H9 (cell line): ENCODE data around the gene ZBTB7A. TPM values are rescaled to one million over a fixed set of nuclear protein-coding genes. Genes with fewer than 3 reads are reported as not detected.
"Not testable (repeated sequence)": the region's sequence is repeated elsewhere in the genome, so short reads cannot be mapped to it uniquely, and the experiment has no call there.

Experiments
- DNase-seq: peaks from one replicate; pipeline ENCODE4 v3.0.0-alpha.2; 2017
- H2AFZ ChIP-seq: one replicate; pipeline ENCODE4 v1.6.1; 2013; ENCODE audit warnings: mild to moderate bottlenecking, low read length, control low read depth, moderate library complexity
- H2AK5ac ChIP-seq: 2 replicates; pipeline ENCODE4 v1.6.1; 2013; ENCODE audit warnings: low read length, control low read depth, mixed read lengths; ENCODE audit not compliant: insufficient read length
- H2BK120ac ChIP-seq: one replicate; pipeline ENCODE4 v1.6.1; 2013; ENCODE audit warnings: low read depth, mild to moderate bottlenecking, low read length, control low read depth, inconsistent platforms; ENCODE audit not compliant: poor library complexity, severe bottlenecking
- H2BK12ac ChIP-seq: 2 replicates; pipeline ENCODE4 v1.6.1; 2013; ENCODE audit warnings: low read length, control low read depth, mixed read lengths, low read depth; ENCODE audit not compliant: insufficient read length
- H2BK15ac ChIP-seq: 2 replicates; pipeline ENCODE4 v1.6.1; 2013; ENCODE audit warnings: low read depth, low read length, control low read depth
- H2BK20ac ChIP-seq: one replicate; pipeline ENCODE4 v1.6.1; 2013; ENCODE audit warnings: low read depth, mild to moderate bottlenecking, low read length, control low read depth, inconsistent platforms; ENCODE audit not compliant: poor library complexity, severe bottlenecking
- H2BK5ac ChIP-seq: 2 replicates; pipeline ENCODE4 v1.6.1; 2013; ENCODE audit warnings: low read length, control low read depth, mixed read lengths; ENCODE audit not compliant: insufficient read length
- H3K14ac ChIP-seq: 2 replicates; pipeline ENCODE4 v1.6.1; 2013; ENCODE audit warnings: low read length, control low read depth; ENCODE audit not compliant: insufficient read depth
- H3K18ac ChIP-seq: 2 replicates; pipeline ENCODE4 v1.6.1; 2013; ENCODE audit warnings: low read depth, mild to moderate bottlenecking, mixed read lengths, low read length, control low read depth; ENCODE audit not compliant: insufficient read length
- H3K23ac ChIP-seq: 2 replicates; pipeline ENCODE4 v1.6.1; 2013; ENCODE audit warnings: low read length, control low read depth, mixed read lengths, low read depth; ENCODE audit not compliant: insufficient read length
- H3K23me2 ChIP-seq: 2 replicates; pipeline ENCODE4 v1.6.1; 2013; ENCODE audit warnings: low read depth, mild to moderate bottlenecking, mixed read lengths, low read length, control low read depth; ENCODE audit not compliant: insufficient read length, poor library complexity, severe bottlenecking
- H3K27ac ChIP-seq: 2 replicates; pipeline ENCODE4 v1.5.1; 2013; ENCODE audit warnings: low read length, control low read depth, mixed read lengths, low read depth; ENCODE audit not compliant: insufficient read length
- H3K27me3 ChIP-seq: 2 replicates; pipeline ENCODE4 v1.6.1; 2013; ENCODE audit warnings: low read length, control low read depth, inconsistent platforms; ENCODE audit not compliant: insufficient read depth
- H3K4ac ChIP-seq: 2 replicates; pipeline ENCODE4 v1.6.1; 2013; ENCODE audit warnings: low read depth, mild to moderate bottlenecking, control low read depth, inconsistent platforms, low read length, moderate library complexity
- H3K4me1 ChIP-seq: 2 replicates; pipeline ENCODE4 v1.6.1; 2013; ENCODE audit warnings: low read length, control low read depth, inconsistent platforms; ENCODE audit not compliant: insufficient read depth
- H3K4me2 ChIP-seq: 2 replicates; pipeline ENCODE4 v1.6.1; 2013; ENCODE audit warnings: low read length, control low read depth, mixed read lengths; ENCODE audit not compliant: insufficient read length, insufficient read depth
- H3K56ac ChIP-seq: 2 replicates; pipeline ENCODE4 v1.6.1; 2013; ENCODE audit warnings: low read depth, mild to moderate bottlenecking, mixed read lengths, low read length, control low read depth; ENCODE audit not compliant: insufficient read length
- H3K79me1 ChIP-seq: 2 replicates; pipeline ENCODE4 v1.6.1; 2013; ENCODE audit warnings: low read depth, mild to moderate bottlenecking, moderate library complexity, low read length, control low read depth, inconsistent platforms; ENCODE audit not compliant: insufficient read depth, poor library complexity, severe bottlenecking
- H3K79me2 ChIP-seq: 2 replicates; pipeline ENCODE4 v1.6.1; 2013; ENCODE audit warnings: low read length, control low read depth, inconsistent platforms; ENCODE audit not compliant: insufficient read depth
- H3K9ac ChIP-seq: 2 replicates; pipeline ENCODE4 v1.6.1; 2013; ENCODE audit warnings: low read length, control low read depth, mixed read lengths; ENCODE audit not compliant: insufficient read length; ENCODE audit errors: extremely low read depth
- H3K9me3 ChIP-seq: one replicate; pipeline ENCODE4 v1.6.1; 2013; ENCODE audit warnings: low read depth, low read length, inconsistent platforms; ENCODE audit not compliant: control insufficient read depth
- H3T11ph ChIP-seq: one replicate; pipeline ENCODE4 v1.6.1; 2013; ENCODE audit warnings: mild to moderate bottlenecking, low read length, control low read depth, inconsistent platforms
- H4K20me1 ChIP-seq: one replicate; pipeline ENCODE4 v1.6.1; 2013; ENCODE audit not compliant: control insufficient read depth, insufficient read length, insufficient read depth
- H4K5ac ChIP-seq: 2 replicates; pipeline ENCODE4 v1.6.1; 2013; ENCODE audit warnings: low read depth, mild to moderate bottlenecking, mixed read lengths, low read length, control low read depth; ENCODE audit not compliant: insufficient read length
- H4K8ac ChIP-seq: replicated peaks from 2 replicates; pipeline ENCODE4 v1.6.1; 2013; ENCODE audit warnings: low read length, control low read depth, mixed read lengths, low read depth; ENCODE audit not compliant: insufficient read length
- H4K91ac ChIP-seq: 2 replicates; pipeline ENCODE4 v1.6.1; 2013; ENCODE audit warnings: low read depth, mild to moderate bottlenecking, moderate library complexity, mixed read lengths, low read length, control low read depth; ENCODE audit not compliant: insufficient read length
- H3K27ac Mint-ChIP-seq, 3 experiments: 2 replicates in 2 of 3; 3 replicates in 1 of 3; pipeline ENCODE4 v1.8.0; 2020 to 2021; ENCODE audit warnings: mixed read lengths in 3 of 3, mild to moderate bottlenecking in 1 of 3, moderate library complexity in 1 of 3
- H3K27me3 Mint-ChIP-seq: 2 replicates; pipeline ENCODE4 v1.8.0; 2021; ENCODE audit warnings: low read depth, mild to moderate bottlenecking, moderate library complexity, mixed read lengths
- H3K36me3 Mint-ChIP-seq, 3 experiments: 2 replicates in 2 of 3; 3 replicates in 1 of 3; pipeline ENCODE4 v1.8.0; 2020 to 2021; ENCODE audit warnings: low read depth in 3 of 3, mixed read lengths in 3 of 3; ENCODE audit not compliant: insufficient read depth in 1 of 3
- H3K4me1 Mint-ChIP-seq, 2 experiments: 2 replicates each; pipeline ENCODE4 v1.8.0; 2020; ENCODE audit warnings: mixed read lengths in 2 of 2
- H3K4me3 Mint-ChIP-seq, 2 experiments: 2 replicates in 1 of 2; 3 replicates in 1 of 2; pipeline ENCODE4 v1.8.0; 2020 to 2021; ENCODE audit warnings: mild to moderate bottlenecking in 2 of 2, mixed read lengths in 2 of 2, moderate library complexity in 1 of 2
- H3K9me3 Mint-ChIP-seq, 2 experiments: 2 replicates in 1 of 2; 3 replicates in 1 of 2; pipeline ENCODE4 v1.8.0; 2020; ENCODE audit warnings: mild to moderate bottlenecking in 2 of 2, mixed read lengths in 2 of 2, moderate library complexity in 1 of 2
- WGBS: extraction: QIAGEN DNeasy Blood & Tissue Kit; methylation state at CpG from one replicate; pipeline ENCODE4 v1.1.7; 2013; ENCODE audit warnings: missing lambda C conversion rate, low lambda C conversion rate, mixed read lengths; ENCODE audit not compliant: insufficient read length; ENCODE audit errors: extremely low coverage; 5-methylcytosine and 5-hydroxymethylcytosine counted together
- total RNA-seq: library from RNA; stranded (reverse); gene quantifications from 2 replicates; pipeline ENCODE4 v1.2.1, GENCODE V29; 2021

ZBTB7A gene
- total RNA-seq, 1 experiment from 2014 or later, result 24.9 TPM

DNA sequence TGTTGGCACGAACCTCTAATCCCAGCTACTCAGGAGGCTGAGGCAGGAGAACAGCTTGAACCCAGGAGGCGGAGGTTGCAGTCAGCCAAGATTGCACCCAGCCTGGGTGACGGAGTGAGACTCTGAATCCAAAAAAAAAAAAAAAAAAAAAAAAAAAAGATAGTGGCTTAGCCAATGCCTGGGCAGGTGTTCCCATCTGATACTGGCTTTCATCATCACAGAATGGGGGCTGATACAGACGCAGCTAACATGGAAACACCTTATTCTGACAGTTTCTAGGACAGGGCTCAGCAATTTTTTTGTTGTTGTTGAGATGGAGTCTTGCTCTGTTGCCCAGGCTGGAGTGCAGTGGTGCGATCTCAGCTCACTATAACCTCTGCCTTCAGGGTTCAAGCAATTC lies 65.9 kb downstream of the ZBTB7A start:
- not testable (repeated sequence) for DNase-seq, H3K23ac ChIP-seq, H3K27ac Mint-ChIP-seq, H3K4me2 ChIP-seq, H3T11ph ChIP-seq, H3K9me3 Mint-ChIP-seq, H3K56ac ChIP-seq, H2BK15ac ChIP-seq, H3K4ac ChIP-seq, H2AFZ ChIP-seq, H3K79me2 ChIP-seq, H3K27me3 Mint-ChIP-seq, H4K20me1 ChIP-seq, H3K23me2 ChIP-seq, H3K27me3 ChIP-seq, H2BK12ac ChIP-seq, H3K4me1 Mint-ChIP-seq, H2BK120ac ChIP-seq, H2BK5ac ChIP-seq, H3K18ac ChIP-seq, H4K91ac ChIP-seq, H3K9me3 ChIP-seq, H3K27ac ChIP-seq, H3K14ac ChIP-seq, H3K36me3 Mint-ChIP-seq, H3K4me3 Mint-ChIP-seq, H3K79me1 ChIP-seq, H2BK20ac ChIP-seq, H4K5ac ChIP-seq, H2AK5ac ChIP-seq, H3K9ac ChIP-seq, H4K8ac ChIP-seq, H3K4me1 ChIP-seq
- no CpG with 5 or more reads among the region's 5 CpGs for WGBS

DNA sequence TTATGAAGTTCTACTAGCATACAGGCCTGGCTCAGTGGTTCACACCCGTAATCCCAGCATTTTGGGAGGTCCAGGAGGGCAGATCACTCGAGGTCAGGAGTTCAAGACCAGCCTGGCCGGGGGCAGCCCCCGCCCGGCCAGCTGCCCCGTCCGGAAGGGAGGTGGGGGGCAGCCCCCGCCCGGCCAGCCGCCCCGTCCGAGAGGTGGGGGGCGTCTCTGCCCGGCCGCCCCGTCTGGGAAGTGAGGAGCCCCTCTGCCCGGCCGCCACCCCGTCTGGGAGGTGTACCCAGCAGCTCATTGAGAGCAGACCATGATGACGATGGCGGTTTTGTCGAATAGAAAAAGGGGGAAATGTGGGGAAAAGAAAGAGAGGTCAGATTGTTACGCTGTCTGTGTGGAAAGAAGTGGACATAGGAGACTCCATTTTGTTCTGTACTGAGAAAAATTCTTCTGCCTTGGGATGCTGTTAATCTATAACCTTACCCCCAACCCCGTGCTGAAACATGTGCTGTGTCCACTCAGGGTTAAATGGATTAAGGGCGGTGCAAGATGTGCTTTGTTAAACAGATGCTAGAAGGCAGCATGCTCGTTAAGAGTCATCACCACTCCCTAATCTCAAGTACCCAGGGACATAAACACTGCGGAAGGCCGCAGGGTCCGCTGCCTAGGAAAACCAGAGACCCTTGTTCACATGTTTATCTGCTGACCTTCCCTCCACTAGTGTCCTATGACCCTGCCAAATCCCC lies 67.9 kb downstream of the ZBTB7A start:
- not testable (repeated sequence) for H3K4me2 ChIP-seq, H2BK5ac ChIP-seq, H3K27ac Mint-ChIP-seq, H3K56ac ChIP-seq, H2BK120ac ChIP-seq, H2AFZ ChIP-seq, H3K23me2 ChIP-seq, DNase-seq, H3T11ph ChIP-seq, H3K9ac ChIP-seq, H3K23ac ChIP-seq, H3K14ac ChIP-seq, H2BK12ac ChIP-seq, H2BK15ac ChIP-seq, H3K4me3 Mint-ChIP-seq, H4K8ac ChIP-seq, H3K27me3 ChIP-seq, H4K5ac ChIP-seq, H3K9me3 ChIP-seq, H4K91ac ChIP-seq, H3K4ac ChIP-seq, H3K4me1 Mint-ChIP-seq, H3K9me3 Mint-ChIP-seq, H3K79me1 ChIP-seq, H3K27ac ChIP-seq, H4K20me1 ChIP-seq, H2AK5ac ChIP-seq, H3K79me2 ChIP-seq, H3K27me3 Mint-ChIP-seq, H3K18ac ChIP-seq, H2BK20ac ChIP-seq, H3K4me1 ChIP-seq, H3K36me3 Mint-ChIP-seq
- WGBS, result no CpG with 5 or more reads among the region's 29 CpGs
